Measurements from ENCODE around the gene UAP1L1. TPM values are rescaled to one million over a fixed set of nuclear protein-coding genes. Genes with fewer than 3 reads are reported as not detected.
A peak's percentile ranks its signal among the peaks of the same experiment; 100 is the strongest.

Gene UAP1L1
- polyA plus RNA-seq, 1 donor (not counting 4 experiments of a cell fraction or from before 2014, with no cell fraction given): 2.7 TPM

DNA sequence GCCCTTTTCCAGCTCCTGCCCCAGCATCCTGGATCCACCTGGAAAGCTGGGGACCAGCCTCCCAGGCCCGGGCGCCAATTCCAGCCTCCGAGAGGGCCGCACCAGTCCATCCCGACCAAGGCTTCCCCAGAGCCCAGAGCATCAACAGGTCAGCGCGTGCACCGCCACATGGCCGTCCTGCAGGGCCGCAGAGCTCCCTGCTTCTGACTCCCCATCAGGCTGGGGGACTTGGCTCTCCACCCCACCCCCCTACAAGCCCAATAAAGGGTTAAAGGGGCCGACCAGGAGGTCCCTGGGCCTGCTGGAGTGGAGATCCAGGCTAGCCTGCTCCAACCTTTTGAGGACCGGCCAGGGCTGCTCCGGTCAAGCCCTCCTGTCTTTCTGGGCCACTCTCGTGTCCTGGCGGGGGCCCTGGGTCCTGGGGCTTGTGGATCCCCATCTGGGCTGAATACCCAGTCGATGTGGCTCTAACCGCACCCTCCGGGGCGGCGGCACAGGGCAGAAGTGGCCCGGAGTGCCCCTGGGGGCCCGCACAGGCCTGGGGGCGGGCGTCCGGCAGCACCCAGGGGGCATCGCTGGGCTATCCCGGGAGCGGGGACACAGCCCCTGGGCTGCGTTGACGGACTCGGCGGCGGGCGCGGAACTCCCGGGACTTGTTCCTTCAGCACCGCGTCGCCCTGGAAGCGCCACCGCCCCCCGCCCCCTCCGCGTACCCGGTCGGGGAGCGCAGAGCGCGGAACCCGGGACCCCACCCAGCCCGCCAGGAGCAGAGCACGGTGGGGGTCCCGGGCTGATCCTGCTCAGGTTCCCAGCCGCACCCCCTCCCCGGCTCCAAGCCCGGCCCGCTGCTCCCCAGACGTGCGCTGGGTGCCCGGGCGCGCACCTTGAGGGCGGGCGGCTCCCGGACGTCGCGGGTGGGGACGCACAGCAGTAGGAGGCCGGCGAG lies 24.0 kb upstream of the UAP1L1 start:
- H3K9ac ChIP-seq (ENCODE audit: control insufficient read depth, extremely low read depth, insufficient read depth, low read length): no peak overlapping the region
- no peaks in the 10 kb centered on the region for H3K9me1 ChIP-seq (ENCODE audit: control insufficient read depth, extremely low read depth, insufficient read depth, low read length)
- peaks cover 11% of the 10 kb centered on the region for H3K27me3 ChIP-seq (ENCODE audit: control insufficient read depth, extremely low read depth, insufficient read depth, low read length)
- FAIRE-seq (no peak), DNase-seq (ENCODE audit: low read depth, low spot score) (no peak)
- H3K9me3 ChIP-seq (ENCODE audit: control insufficient read depth, low read depth, low read length): no peaks in the 10 kb centered on the region
- peak overlapping the region; percentile 69 for H3K4me2 ChIP-seq (ENCODE audit: control insufficient read depth, extremely low read depth, insufficient read depth, low read depth, low read length)
- H3K4me3 ChIP-seq (ENCODE audit: control insufficient read depth in 2 of 3, extremely low read depth in 1 of 3, insufficient read depth in 2 of 3, low read depth in 1 of 3, low read length in 3 of 3): peak overlapping the region; percentile 26 to 63 (median 47)
- H3K79me2 ChIP-seq (ENCODE audit: control insufficient read depth, insufficient read depth, low read length): no peaks in the 10 kb centered on the region
- no peaks in the 10 kb centered on the region for H3K36me3 ChIP-seq (ENCODE audit: control insufficient read depth in 2 of 2, extremely low read depth in 1 of 2, insufficient read depth in 2 of 2, low read length in 2 of 2)
- peaks cover 7% of the 10 kb centered on the region for H4K20me1 ChIP-seq (ENCODE audit: control insufficient read depth, extremely low read depth, insufficient read depth, low read length)
- dilution Hi-C loops (cut with MboI; ENCODE audit: extremely low pct_ligation_motif_present, low sequenced_read_pairs): no loop called here
- TF ChIP-seq EZH2 (IDR thresholded peaks at IDR 0.05; ENCODE audit: low read length): no peak
- TF ChIP-seq, protein P1, sequence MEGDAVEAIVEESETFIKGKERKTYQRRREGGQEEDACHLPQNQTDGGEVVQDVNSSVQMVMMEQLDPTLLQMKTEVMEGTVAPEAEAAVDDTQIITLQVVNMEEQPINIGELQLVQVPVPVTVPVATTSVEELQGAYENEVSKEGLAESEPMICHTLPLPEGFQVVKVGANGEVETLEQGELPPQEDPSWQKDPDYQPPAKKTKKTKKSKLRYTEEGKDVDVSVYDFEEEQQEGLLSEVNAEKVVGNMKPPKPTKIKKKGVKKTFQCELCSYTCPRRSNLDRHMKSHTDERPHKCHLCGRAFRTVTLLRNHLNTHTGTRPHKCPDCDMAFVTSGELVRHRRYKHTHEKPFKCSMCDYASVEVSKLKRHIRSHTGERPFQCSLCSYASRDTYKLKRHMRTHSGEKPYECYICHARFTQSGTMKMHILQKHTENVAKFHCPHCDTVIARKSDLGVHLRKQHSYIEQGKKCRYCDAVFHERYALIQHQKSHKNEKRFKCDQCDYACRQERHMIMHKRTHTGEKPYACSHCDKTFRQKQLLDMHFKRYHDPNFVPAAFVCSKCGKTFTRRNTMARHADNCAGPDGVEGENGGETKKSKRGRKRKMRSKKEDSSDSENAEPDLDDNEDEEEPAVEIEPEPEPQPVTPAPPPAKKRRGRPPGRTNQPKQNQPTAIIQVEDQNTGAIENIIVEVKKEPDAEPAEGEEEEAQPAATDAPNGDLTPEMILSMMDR (optimal IDR thresholded peaks at IDR 0.05 in 1 of 3, IDR thresholded peaks at IDR 0.05 in 1 of 3, conservative IDR thresholded peaks at IDR 0.05 in 1 of 3; ENCODE audit: extremely low read depth in 1 of 3, insufficient read depth in 2 of 3, low read length in 3 of 3): no peak
- H2AFZ ChIP-seq (ENCODE audit: control insufficient read depth, low read length): peak overlapping the region; percentile 12
- H3K4me1 ChIP-seq (ENCODE audit: control insufficient read depth, extremely low read depth, insufficient read depth, low read length): no peaks in the 10 kb centered on the region
- no peak overlapping the region for H3K27ac ChIP-seq (ENCODE audit: control insufficient read depth, insufficient read depth, low read length)

DNA sequence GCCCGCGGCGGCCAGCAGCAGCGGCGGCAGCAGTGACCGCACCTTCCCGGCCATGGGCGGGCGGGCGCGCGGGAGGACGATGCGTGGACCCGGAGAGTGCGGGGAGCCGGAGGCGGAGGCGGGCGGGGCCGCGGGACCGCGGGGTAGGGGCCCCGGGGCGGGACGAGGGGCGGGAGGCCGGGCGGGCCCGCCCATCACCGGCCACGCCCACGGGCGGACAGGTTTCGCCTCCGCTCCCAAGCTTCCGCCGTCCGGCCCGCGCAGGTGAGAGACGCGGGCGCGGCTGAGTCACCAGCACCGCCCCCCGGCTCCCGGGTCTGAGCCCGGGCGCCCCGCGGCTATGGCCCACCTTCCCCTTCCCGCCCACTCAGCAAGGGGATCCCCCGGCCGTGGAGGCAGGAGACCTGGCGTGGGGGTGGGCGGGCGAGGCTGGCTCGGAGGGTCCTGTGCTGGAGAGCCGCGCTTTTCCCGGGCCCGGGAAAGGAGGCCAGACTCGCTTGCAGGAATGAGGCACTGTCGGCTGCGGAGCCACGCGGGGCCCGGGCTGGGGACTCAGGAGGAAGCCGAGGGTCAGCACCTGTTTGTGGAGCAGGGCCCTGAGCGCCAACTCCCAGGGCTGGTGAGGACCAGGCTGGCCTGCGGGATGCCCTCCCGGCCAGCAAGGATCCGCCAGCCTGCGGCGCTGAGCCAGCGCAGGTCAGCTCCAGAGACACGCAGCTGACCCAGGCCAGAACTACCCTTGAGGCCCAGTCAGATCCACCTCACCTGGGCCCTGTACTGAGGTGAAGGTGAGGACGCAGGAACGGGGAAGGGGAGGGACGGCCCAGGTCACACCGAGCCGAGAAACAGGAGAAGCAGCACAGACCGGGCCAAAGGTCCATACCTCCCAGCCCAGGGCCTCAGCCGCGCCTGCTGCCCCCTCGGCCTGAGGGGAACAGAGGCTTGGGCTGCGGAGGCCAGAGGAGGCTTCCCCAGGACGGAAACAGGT lies 23.1 kb upstream of the UAP1L1 start, which contains the start of gene ENTPD2:
Gene ENTPD2, minus strand, starts transcription at position 118 of the 988 bp plus-strand sequence. Its CDS starts 64 bp downstream, at position 54.
- no peak within 1 kb of the TSS for H3K27ac ChIP-seq (ENCODE audit: control insufficient read depth, insufficient read depth, low read length)
- FAIRE-seq: no peak

More for the DNA sequence above, 23.1 kb upstream of the UAP1L1 start, which contains the start of gene ENTPD2:
- no peaks in the 10 kb centered on the region for H3K79me2 ChIP-seq (ENCODE audit: control insufficient read depth, insufficient read depth, low read length)
- peak within 1 kb of the TSS; percentile 13 for H2AFZ ChIP-seq (ENCODE audit: control insufficient read depth, low read length)
- dilution Hi-C loops (cut with MboI; ENCODE audit: extremely low pct_ligation_motif_present, low sequenced_read_pairs): no loop called here
- H3K36me3 ChIP-seq (ENCODE audit: control insufficient read depth in 2 of 2, extremely low read depth in 1 of 2, insufficient read depth in 2 of 2, low read length in 2 of 2): no peaks in the 10 kb centered on the region
- no peaks in the 10 kb centered on the region for H3K9me1 ChIP-seq (ENCODE audit: control insufficient read depth, extremely low read depth, insufficient read depth, low read length)
- no peak for DNase-seq (ENCODE audit: low read depth, low spot score)
- H3K4me1 ChIP-seq (ENCODE audit: control insufficient read depth, extremely low read depth, insufficient read depth, low read length): no peaks in the 10 kb centered on the region
- peak within 1 kb of the TSS; percentile 69 for H3K4me2 ChIP-seq (ENCODE audit: control insufficient read depth, extremely low read depth, insufficient read depth, low read depth, low read length)
- no peaks in the 10 kb centered on the region for H3K9me3 ChIP-seq (ENCODE audit: control insufficient read depth, low read depth, low read length)
- peaks cover 8% of the 10 kb centered on the region for H3K27me3 ChIP-seq (ENCODE audit: control insufficient read depth, extremely low read depth, insufficient read depth, low read length)
- TF ChIP-seq, protein P1 (optimal IDR thresholded peaks at IDR 0.05 in 1 of 3, IDR thresholded peaks at IDR 0.05 in 1 of 3, conservative IDR thresholded peaks at IDR 0.05 in 1 of 3; ENCODE audit: extremely low read depth in 1 of 3, insufficient read depth in 2 of 3, low read length in 3 of 3): no peak
- TF ChIP-seq EZH2 (IDR thresholded peaks at IDR 0.05; ENCODE audit: low read length): no peak
- peak within 1 kb of the TSS; percentile 26 to 63 (median 47) for H3K4me3 ChIP-seq (ENCODE audit: control insufficient read depth in 2 of 3, extremely low read depth in 1 of 3, insufficient read depth in 2 of 3, low read depth in 1 of 3, low read length in 3 of 3)
- H3K9ac ChIP-seq (ENCODE audit: control insufficient read depth, extremely low read depth, insufficient read depth, low read length): no peak within 1 kb of the TSS
- peaks cover 7% of the 10 kb centered on the region for H4K20me1 ChIP-seq (ENCODE audit: control insufficient read depth, extremely low read depth, insufficient read depth, low read length)

Data from keratinocyte (primary cell).